GM21367 (cell line): ENCODE results near the gene MBTPS2.

Experiments
- ATAC-seq: cut with Tn5 transposase; IDR thresholded peaks from one replicate; pipeline ENCODE4 v1.9.1; 2021; ENCODE audit not compliant: unreplicated experiment

The MBTPS2 gene

GRCh38 chrX:21933077-21933476 is 93.7 kb downstream of the MBTPS2 start:
- no peak for ATAC-seq

- ATAC-seq: no peak
These were observed 95.0 kb downstream of the MBTPS2 start for GRCh38 chrX:21934414-21934813.
